IPS-18c (cell line): Measurements from ENCODE around the gene EMC1.

Source experiments
- H3K4me3 ChIP-seq: 2 replicates; pipeline ENCODE4 v1.7.0; 2013; ENCODE audit warnings: low read depth, mild to moderate bottlenecking, low read length, moderate library complexity; ENCODE audit not compliant: insufficient read depth
- H3K9me3 ChIP-seq: one replicate; pipeline ENCODE4 v1.6.1; 2013; ENCODE audit warnings: mild to moderate bottlenecking, low read length, moderate library complexity; ENCODE audit not compliant: control insufficient read depth, insufficient read depth

EMC1 gene

GRCh38 chr1:19178734-19179398 lies 72.5 kb downstream of the EMC1 start:
- Histone ChIP-seq H3K9me3 (no peaks in the 10 kb centered on the region), H3K4me3 (no peak overlapping the region)

GRCh38 chr1:19177811-19178210 lies 73.5 kb downstream of the EMC1 start:
- Histone ChIP-seq H3K4me3 (no peak overlapping the region), H3K9me3 (no peaks in the 10 kb centered on the region)

DNA sequence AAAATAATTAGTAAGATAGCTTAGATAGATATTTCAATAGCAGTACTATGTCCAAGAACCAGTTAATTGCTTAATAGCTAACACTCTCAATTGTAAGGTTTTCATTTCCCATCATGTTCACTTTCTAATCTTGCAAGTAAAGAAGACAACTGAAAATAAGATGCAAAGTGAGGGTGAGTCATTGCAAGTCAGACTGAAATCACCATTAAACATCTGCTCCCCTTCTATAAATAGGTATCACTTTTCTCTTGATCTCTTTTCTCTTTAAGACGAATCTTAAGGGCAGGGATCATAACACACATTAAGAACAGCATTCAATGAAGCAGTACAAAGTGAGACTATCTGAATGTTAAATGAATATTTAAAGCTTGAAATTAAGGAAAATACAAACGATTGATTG lies 81.7 kb downstream of the EMC1 start:
- H3K4me3 ChIP-seq: no peak overlapping the region

DNA sequence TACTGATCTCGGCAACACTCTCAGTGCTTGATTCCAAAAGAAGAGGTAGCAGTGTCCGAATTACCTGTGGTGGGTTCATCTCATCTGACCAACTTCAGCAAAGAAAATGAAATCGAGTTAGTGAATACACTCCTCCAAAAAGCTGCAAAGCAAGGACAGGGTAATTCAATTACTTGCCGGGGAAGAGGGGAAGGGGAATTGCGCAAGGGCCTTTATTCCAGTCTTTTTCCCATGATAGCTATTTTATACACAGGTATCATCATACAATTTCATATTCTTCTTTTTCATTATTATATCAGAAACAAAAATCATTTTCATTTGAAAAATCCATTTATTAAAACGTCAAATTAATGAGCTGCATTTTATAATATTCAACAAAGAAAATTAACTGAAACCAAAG lies 84.2 kb downstream of the EMC1 start:
- Histone ChIP-seq H3K4me3 (no peak overlapping the region), H3K9me3 (no peaks in the 10 kb centered on the region)

More for the DNA sequence above, 81.7 kb downstream of the EMC1 start:
- no peaks in the 10 kb centered on the region for H3K9me3 ChIP-seq

DNA sequence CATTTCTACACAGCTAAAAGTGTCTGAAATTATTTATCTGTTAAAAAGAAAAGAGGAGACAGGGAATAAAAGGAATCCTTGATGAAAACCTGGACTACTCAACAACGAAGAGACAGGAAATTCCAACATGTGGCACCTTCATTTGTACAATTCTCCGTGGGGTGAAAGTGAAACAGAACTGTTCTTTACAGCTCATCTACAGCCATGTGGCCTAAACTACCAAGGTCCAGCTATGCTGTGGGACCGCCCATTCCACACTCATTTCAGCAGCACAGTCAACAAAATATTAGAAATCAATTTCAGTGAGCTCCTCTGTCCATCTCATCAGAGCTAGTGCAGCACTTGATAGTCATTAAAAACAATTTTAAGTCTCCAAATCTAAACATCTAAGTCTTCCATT lies 85.3 kb downstream of the EMC1 start:
- H3K9me3 ChIP-seq: no peaks in the 10 kb centered on the region
- no peak overlapping the region for H3K4me3 ChIP-seq
